Anterior cingulate cortex (tissue), 58 donors: ENCODE measurements around the gene ABCA1.
"Not testable (repeated sequence)": the region's sequence is repeated elsewhere in the genome, so short reads cannot be mapped to it uniquely, and the experiment has no call there.

Experiments
- DNase-seq, 58 donors: peaks; one replicate each; lab custom pipeline; 2025; lab: John Stamatoyannopoulos, UW

ABCA1 gene

GRCh38 chr9:104927912-104928740, at the start of gene ABCA1:
Gene ABCA1, minus strand, starts transcription at chr9:104928155. Its CDS starts 24,476 bp downstream, at chr9:104903679.
- peak; percentile 28 to 91 (median 80) for DNase-seq

DNA sequence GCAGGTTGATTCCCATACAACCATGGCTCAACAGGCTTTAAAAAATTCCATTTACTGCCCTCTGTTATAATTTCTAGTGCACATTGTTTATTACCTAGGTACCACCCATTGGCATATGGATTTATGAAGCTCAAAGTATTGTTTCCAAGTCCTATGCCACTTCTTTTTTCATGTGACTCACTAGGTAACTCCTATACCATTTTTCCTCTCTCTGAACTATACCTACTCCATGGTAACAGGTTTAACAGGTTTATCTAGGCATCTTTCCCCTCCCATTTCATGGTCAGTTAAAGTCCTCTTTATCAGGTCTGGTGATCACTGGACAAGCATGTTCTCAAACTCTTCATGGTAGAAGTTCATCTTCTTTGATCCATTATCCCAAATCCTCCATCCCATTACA, 49.6 kb upstream of the ABCA1 start:
- DNase-seq = no peak

GRCh38 chr9:104977168-104977567, 49.2 kb upstream of the ABCA1 start:
- no peak for DNase-seq

DNA sequence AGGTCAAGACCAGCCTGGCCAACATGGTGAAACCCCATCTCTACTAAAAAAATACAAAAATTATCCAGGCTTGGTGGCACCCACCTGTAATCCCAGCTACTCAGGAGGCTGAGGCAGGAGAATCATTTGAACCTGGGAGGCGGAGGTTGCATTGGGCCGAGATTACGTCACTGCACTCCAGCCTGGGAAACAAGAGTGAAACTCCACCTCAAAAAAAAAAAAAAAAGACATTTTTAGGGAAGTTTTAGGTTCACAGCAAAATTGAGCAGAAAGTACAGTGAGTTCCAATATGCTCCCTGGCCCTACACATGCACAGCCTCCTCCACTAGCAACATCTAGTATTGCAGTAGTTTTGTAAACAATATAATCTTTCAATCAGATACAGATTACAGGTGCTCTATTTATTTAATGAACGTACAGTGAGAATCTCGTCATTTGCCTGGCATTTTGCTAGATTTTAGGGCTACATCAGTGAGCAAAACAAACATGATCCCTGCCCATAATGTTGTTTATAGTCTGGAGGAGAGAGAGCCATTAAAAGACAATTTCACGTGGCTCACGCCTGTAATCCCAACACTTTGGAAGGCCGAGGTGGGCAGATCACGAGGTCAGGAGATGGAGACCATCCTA, 48.1 kb upstream of the ABCA1 start:
- DNase-seq = not testable (repeated sequence)

DNA sequence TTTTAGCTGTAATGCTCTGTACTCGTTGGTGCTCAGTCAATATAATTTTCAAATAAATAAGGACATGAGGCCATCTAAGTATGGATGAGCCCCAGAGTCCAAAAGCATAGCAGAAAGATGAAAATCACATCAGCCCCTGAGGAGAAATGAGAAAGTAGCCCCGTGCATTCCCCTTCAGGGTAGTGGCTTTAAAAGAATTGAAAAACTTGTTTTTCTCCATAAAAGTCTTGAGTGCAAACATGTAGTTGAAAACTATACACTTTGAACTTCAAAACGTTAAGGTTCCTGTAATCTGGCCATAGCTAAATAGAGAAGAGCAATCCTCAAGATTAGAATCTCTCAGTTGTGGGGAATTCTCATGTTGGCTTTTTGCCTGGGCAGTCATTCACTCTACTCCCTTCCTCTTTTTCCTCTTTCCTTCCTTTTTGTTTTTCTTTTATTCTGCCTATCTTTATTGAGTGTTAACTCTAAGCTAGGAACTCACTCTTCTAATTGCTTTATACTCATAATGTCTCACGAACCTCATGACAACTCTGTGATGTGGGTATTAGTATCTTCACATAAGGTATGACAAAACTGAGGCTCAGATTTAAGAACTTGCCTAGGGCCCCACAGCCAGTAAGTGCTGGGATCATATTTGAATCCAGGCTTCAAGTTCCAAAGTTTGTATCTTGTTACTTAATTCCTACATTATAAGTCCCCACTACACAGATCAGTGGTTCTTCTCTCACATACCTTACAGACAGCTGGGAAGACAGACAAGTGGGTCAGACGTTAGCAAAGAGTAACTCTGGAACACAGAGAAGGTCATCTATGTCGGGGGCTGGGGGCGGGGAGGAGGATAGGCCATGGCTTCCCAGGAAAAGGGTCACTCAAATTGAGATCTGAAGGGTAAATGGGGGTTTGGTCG, 46.4 kb upstream of the ABCA1 start:
- no peak for DNase-seq

DNA sequence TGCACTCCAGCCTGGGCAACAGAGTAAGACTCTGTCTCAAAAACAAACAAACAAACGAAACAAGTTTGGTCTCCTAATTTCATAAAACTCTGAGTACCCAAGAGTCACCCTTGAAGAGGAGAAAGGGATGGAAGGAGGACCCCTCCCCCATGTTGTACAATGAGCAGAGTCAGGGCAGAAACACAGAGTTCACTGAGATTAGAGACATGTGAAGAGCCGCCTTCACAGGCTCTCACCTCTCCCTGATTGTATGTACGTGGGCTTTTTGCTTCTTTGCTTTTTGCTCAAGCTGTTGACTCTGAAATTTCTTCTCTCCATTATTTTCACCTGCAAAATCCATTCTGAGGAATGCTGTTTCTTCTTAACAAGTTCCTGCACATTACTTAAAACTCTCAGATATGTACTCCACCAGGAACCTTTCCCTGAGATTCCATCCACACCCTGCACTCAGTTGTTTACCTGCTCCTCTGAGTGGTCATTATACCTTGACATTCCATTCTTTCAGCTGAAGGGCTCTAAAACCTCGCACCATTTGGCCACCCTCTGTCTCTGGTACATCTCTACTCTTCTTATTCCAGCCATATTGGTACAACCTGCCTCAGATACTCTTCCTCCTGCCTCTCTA, 44.4 kb upstream of the ABCA1 start:
- DNase-seq = no peak

GRCh38 chr9:104971511-104971910, 43.6 kb upstream of the ABCA1 start:
- no peak for DNase-seq

DNA sequence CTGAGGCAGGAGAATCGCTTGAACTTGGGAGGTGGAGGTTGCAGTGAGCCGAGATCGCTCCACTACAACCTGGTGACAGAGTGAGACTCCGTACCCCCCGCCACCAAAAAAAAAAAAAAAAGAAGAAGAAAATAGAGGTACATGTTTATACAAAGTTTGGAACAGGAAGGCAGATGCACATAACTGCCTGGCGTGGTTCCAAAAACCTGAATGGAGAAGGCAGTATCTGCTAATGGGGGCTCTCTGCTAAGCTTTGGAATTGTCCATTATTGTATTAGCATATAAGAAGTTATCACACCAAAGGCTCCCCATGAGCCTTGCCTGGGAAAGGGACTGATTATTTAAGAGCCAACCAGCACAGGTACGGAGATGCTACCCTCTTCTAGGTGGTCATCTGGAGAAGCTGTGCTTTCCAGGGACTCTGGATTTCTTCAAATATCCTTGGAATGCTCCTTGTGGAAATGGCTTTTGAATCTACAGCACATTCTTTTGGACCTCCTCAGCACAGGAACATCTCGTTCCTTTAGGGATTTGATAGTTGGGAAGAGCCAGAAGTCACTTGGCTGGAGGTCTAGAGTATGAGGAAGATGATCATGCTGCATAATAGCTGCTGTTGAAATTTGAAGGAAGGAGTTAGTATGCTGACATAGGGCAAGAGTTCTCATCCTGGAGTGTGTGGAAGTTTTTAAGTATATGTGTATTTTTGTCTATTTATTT, 42.5 kb upstream of the ABCA1 start:
- DNase-seq = no peak

DNA sequence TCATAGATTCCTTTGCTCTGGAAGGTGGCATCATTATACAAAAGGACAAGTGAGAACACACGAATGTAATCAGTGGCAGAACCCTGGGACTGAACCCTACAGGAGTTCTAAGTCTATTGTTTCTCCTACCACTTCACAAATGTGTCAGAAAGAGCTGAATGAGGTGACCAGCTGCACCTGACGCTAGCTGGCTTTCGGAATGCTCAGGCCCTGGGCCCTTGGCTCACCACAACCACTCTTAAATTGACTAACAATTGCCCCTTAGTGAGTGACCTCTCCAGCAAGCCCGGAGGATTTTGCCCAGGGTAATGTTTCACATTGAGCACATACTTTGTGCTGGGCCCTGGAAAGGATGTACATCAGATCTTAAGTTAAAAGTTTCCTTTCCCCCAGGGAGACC, 41.2 kb upstream of the ABCA1 start:
- DNase-seq = peak in 1 of 58 donors; percentile 1

GRCh38 chr9:104968025-104968982, 40.3 kb upstream of the ABCA1 start:
- peak; percentile 46 to 97 (median 89) for DNase-seq

GRCh38 chr9:104963076-104963475, 35.1 kb upstream of the ABCA1 start:
- DNase-seq = no peak

DNA sequence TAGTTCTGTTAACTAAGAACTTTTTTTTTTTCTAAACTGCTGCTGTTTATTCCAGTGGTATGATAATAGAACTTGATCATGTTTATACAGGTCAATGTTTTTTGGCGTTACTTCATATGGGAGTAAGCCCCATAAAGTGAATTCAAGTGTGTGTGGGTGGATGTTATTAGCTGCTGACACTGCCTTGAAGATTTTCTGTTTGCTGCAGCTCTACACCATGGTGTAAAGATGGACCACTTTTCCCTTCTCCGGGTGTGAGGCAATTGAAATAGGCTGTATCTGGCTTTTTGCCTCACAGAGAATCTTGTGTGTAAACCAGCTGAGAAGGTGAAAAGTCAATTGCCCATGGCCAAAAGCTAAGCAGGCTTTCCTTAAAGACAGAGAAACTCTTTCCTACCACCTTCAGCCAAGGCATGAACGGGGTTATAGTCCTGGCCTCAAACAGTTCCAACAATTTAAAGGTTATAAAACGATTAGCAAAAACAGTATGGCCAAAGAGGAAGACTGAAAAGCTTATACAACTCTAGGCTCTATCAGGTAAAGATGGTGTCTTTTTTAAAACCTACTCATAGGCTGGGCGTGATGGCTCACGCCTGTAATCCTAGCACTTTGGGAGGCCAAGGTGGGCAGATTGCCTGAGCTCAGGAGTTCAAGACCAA, 33.9 kb upstream of the ABCA1 start:
- DNase-seq = no peak

- DNase-seq = no peak
Observed at GRCh38 chr9:104961238-104961637, 33.3 kb upstream of the ABCA1 start.

GRCh38 chr9:104960662-104961061, 32.7 kb upstream of the ABCA1 start:
- DNase-seq = no peak

- no peak for DNase-seq
Observed at GRCh38 chr9:104958751-104959150, 30.8 kb upstream of the ABCA1 start.

GRCh38 chr9:104958006-104958405, 30.1 kb upstream of the ABCA1 start:
- not testable (repeated sequence) for DNase-seq

GRCh38 chr9:104951487-104951886, 23.5 kb upstream of the ABCA1 start:
- no peak for DNase-seq

DNA sequence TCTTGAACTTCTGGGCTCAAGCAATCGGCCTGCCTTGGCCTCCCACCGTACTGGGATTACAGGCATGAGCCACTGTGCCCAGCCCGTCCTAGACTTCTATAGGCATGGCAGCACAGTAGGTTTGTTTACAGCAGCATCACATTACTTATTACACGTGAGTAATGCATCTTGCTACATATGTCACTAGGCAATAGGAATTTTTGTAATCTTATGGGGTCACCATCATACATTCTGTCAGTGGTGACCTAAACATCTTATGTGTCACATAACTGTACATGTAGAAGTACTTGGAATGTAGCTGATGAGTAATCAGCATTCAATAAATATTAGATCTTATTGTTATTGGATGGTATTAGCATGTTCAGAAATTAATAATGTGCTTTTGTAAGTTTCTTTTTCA, 22.9 kb upstream of the ABCA1 start:
- no peak for DNase-seq
